GDM1 (cell line): ENCODE measurements around the gene GNG11.
A peak's percentile ranks its signal among the peaks of the same experiment; 100 is the strongest.

ENCODE experiments used
- DNase-seq: peaks from one replicate; lab custom pipeline; 2025; lab: John Stamatoyannopoulos, UW

Gene GNG11

DNA sequence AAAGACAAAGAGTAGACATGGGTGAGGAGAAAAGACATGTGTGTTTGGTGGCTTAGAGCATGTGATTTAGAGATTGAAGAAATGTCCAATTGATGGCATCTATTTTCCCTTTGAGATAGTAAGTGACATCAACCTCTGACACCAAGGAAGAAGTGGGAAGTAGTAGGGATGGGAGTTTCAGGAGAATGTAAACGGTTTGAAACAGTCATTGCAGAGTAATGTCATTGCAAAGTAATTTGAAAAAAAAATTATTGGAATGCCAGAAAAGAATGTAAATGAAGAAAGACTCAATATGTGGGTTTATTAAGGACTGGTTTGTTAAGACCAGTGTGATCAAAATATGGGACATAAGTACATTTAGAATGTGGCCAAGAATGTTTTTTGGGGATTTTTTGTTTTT lies 26.6 kb downstream of the GNG11 start:
- no peak for DNase-seq

DNA sequence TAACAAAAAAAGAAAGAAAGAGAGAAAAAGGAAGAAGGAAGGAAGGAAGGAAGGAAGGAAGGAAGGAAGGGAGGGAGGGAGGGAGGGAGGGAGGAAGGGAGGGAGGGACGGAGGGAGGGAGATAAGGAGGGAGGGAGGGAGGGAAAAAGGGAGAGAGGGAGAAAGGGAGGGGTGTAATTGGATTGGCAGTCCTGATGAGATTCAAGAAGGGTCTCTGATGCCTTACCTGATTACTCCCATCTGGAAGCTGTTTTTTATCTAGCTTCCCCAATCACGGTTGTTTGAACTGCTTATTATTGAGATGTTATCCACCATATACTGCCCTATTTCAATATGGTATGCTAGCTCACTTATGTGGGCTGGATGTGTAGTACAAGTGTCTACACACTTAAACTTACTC lies 27.3 kb downstream of the GNG11 start:
- DNase-seq, result no peak

DNA sequence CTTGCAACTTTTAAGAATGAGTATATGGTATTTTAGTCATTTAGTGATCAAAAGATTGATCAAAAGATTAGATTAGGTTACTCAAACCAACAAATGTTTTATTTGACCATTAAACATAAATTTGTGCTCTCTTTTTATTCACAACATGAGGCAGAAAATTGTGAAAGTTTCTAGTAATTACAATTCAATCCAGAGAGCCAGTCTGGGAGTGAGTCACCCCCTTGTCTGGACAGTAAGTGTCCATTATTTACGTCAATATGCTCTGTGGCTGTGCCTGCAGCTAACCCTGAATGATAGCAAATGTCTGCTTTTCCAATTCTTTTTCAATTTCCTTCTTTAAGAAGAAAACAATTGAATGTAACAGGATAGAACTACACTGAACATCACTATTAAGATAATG lies 27.9 kb downstream of the GNG11 start:
- DNase-seq, result no peak

DNA sequence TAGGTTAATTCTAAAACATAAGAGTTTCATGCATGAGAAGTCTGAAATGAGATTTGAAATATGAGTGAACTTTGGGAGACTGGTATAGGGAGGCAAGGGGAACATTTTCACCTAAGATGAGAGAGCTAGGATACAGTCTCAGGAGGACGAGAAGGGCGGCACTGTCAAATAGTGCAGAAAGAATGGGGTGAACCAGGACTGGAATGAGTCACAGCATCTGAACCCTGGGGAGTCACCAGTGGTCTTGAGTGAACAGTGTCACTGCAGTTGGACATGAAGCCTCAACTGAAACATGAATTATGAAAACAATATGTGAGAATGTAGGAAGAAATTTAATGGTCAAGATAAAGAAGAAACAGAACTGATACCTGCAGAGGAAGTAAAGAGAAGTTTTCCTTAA lies 33.8 kb downstream of the GNG11 start:
- DNase-seq, result no peak

- no peak for DNase-seq
Observed at GRCh38 chr7:93957767-93958166, 36.2 kb downstream of the GNG11 start.

- no peak for DNase-seq
Observed at GRCh38 chr7:93958216-93958615, 36.7 kb downstream of the GNG11 start.

DNA sequence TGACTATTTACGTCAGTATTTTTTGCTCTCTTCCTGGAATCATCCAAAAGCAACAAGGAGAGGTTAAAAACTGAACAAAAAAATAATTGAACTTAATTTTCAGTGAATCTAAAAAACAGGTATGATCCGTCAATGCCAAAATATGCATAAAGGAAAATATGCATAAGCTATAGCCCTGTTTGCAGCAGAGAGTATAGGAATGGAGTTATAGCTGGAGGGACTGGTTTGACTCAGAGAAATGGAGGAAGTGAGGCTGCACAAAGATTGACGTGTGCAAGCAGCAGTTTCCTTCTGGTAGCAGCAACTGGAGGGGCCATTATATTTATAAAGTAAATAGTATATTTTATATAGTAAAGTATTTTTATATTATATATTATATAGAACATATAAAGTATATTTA lies 37.1 kb downstream of the GNG11 start:
- DNase-seq, result peak; percentile 40

GRCh38 chr7:93960986-93961385 lies 39.5 kb downstream of the GNG11 start:
- no peak for DNase-seq

DNA sequence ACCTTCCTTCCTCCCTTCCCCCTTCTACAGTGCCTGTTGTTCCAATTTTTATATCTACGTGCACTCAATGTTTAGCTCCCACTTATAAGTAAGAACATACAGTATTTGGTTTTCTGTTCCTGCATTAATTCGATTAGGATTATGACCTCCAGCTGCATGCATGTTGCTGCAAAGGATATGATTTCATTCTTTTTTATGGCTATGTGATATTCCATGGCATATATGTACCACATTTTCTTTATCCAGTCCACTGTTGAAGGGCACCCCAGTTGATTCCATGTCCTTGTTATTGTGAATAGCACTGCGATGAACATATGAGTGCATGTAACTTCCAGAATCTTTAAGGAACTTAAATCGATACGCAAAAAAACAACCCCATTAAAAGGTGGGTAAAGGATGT lies 42.7 kb downstream of the GNG11 start:
- no peak for DNase-seq

DNA sequence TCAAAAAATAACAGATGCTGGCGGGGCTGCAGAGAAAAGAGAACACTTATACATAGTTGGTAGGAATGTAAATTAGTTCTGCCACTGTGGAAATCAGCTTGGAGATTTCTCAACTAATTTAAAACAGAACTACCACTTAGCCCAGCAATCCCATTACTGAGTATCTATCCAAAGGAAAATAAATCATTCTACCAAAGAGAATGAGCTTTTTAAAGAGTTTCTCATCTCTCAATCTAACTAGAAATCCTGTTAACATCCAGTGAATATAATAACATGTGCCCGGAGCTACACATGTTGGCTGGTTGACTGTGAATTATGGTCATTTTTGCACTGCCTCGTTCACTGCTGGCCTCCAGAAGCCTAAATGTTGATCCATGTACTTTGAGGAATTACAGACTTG lies 43.3 kb downstream of the GNG11 start:
- DNase-seq, result no peak

DNA sequence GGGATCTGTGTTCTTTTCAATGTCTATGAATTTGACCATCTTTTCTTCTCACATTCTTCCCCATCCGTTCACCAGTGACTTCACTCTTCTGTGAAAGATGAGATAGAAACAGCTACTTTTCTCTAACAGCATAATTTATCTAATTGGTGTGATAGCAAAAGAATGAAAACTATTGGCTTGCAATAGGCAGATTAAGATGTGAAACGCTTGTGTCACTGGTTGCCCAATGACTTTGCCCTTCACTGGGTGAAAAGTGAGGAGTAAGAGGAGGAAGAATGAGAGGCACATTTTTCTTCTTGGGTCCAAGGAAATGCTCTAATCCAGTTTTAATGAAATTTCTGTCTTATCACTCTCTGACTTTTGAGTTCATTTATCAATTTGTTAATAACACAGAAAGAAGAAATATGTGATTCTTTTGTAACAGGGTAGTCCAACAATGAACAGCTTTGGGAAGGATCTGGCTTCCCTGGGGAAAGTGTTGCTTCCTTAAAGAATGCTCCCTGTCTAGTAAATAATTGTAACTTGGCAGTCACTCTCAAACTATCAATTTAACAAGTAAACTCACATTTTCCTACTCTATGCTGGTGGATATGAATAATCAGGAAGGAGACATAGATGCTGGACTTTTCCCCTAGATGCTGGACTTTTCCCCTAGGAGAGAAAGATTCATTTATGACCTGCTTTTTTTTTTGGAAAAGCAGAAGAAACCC lies 47.5 kb downstream of the GNG11 start:
- DNase-seq, result no peak

DNA sequence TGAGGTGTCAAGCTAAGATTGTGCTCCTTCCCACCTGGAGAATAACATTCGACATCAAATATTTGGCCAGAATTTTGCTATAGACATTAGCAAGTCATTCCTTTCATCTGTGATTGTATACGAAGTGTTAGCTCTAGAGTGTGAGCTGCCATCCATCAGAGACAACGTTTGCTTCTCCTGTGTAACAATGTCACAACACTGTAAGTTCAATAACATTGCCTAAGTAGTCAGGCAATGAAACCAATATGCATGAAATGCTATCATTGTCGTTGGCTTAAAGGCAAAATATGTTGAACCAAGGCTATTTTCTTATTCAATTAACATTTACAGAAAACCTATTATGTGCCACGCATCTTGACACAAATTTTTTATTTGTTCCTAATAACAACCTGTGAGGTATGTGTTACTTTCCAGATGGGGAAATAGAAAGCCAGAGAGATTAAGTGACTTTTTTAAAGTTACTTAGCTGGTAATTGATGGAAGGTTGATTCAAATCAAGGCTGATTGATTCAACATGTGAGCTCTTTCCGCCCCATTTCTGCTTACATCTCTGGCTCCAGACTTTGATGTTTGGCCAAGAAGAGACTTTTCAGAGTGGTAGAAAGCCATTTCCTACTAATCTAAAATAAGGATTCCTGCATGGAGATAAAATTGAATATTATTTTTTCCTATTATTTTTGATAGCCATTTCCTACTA lies 50.6 kb downstream of the GNG11 start:
- DNase-seq, result no peak

DNA sequence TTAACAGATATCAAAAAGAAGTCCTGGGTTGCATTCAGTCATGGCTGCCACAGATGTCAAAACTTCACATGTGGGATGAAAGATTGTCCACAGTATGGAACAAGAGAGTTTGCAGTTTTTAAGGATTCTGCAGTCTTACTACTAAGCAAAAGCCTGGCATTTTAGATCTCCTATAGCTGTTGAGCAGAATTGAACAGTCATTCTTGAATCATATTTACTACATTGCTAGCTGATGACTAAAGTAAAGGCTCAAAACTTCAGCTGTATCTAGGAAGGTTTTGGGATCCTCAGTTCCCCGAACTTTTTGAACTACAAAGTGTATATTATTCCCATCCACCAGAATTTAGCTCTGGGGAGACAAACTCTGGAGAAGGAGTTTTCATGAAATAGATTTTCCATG lies 51.6 kb downstream of the GNG11 start:
- no peak for DNase-seq

- DNase-seq, result no peak
Observed at GRCh38 chr7:93977211-93977950, 55.8 kb downstream of the GNG11 start.
